SK-N-SH treated with all-trans-retinoic acid at 6 μM for 48 hours (cell line): ENCODE results near the gene SH3PXD2A.

ENCODE experiments used
- ATAC-seq: fragments of 200-7000 bp; cut with Tn5 transposase; 3 replicates; pipeline ENCODE4 v1.9.1; 2020; ENCODE audit warnings: mild to moderate bottlenecking, moderate library complexity
- BACH2 ChIP-seq: fragments of 250-450 bp; sonication (Bioruptor Pico); IDR thresholded peaks from 2 replicates; pipeline ENCODE4 v1.9.0; 2021; ENCODE audit warnings: mild to moderate bottlenecking, borderline replicate concordance
- CREB5 ChIP-seq: fragments of 250-450 bp; sonication (Bioruptor Pico); IDR thresholded peaks from 2 replicates; pipeline ENCODE4 v1.5.1; 2020; ENCODE audit warnings: low read depth, mild to moderate bottlenecking, moderate library complexity
- CSRNP3 ChIP-seq: fragments of 250-450 bp; sonication (Bioruptor Pico); IDR thresholded peaks from 2 replicates; pipeline ENCODE4 v1.5.1; 2021; ENCODE audit warnings: mild to moderate bottlenecking, moderate library complexity
- ESRRG ChIP-seq: fragments of 250-450 bp; sonication (Bioruptor Pico); IDR thresholded peaks from 2 replicates; pipeline ENCODE4 v1.6.1; 2021; ENCODE audit warnings: mild to moderate bottlenecking
- ISL1 ChIP-seq: fragments of 250-450 bp; sonication (Bioruptor Pico); IDR thresholded peaks from 2 replicates; pipeline ENCODE4 v2.1.2; 2022; ENCODE audit warnings: mild to moderate bottlenecking, moderate library complexity
- PATZ1 ChIP-seq: fragments of 250-450 bp; sonication (Bioruptor Pico); IDR thresholded peaks from 2 replicates; pipeline ENCODE4 v1.8.0; 2020; ENCODE audit warnings: mild to moderate bottlenecking, moderate library complexity, borderline replicate concordance
- POU6F1 ChIP-seq: fragments of 250-450 bp; sonication (Bioruptor Pico); IDR thresholded peaks from 2 replicates; pipeline ENCODE4 v1.8.0; 2021; ENCODE audit warnings: low read depth, mild to moderate bottlenecking, moderate library complexity, borderline replicate concordance
- PPARA ChIP-seq: fragments of 250-450 bp; sonication (Bioruptor Pico); IDR thresholded peaks from 2 replicates; pipeline ENCODE4 v1.5.0; 2020; ENCODE audit warnings: mild to moderate bottlenecking, borderline replicate concordance
- SNAI2 ChIP-seq: fragments of 250-450 bp; sonication (Bioruptor Pico); IDR thresholded peaks from 2 replicates; pipeline ENCODE4 v1.5.0; 2020; ENCODE audit warnings: mild to moderate bottlenecking, moderate library complexity
- TCF4 ChIP-seq: fragments of 250-450 bp; sonication (Bioruptor Pico); IDR thresholded peaks from 2 replicates; pipeline ENCODE4 v1.8.0; 2021; ENCODE audit warnings: mild to moderate bottlenecking, moderate library complexity, borderline replicate concordance
- TOX ChIP-seq: fragments of 250-450 bp; sonication (Bioruptor Pico); IDR thresholded peaks from 2 replicates; pipeline ENCODE4 v1.8.0; 2021; ENCODE audit warnings: mild to moderate bottlenecking, moderate library complexity, borderline replicate concordance
- TSHZ2 ChIP-seq: fragments of 250-450 bp; sonication (Bioruptor Pico); IDR thresholded peaks from 2 replicates; pipeline ENCODE4 v1.5.0; 2020; ENCODE audit warnings: mild to moderate bottlenecking, moderate library complexity
- ZC3H10 ChIP-seq: fragments of 250-450 bp; sonication (Bioruptor Pico); IDR thresholded peaks from 2 replicates; pipeline ENCODE4 v1.5.1; 2021; ENCODE audit warnings: mild to moderate bottlenecking, moderate library complexity
- ZFP30 ChIP-seq: fragments of 450-650 bp; formaldehyde crosslinking; IDR thresholded peaks from 2 replicates; pipeline ENCODE4 v1.5.0; 2022; ENCODE audit warnings: mild to moderate bottlenecking, moderate library complexity
- ZNF70 ChIP-seq: fragments of 450-650 bp; formaldehyde crosslinking; IDR thresholded peaks from 2 replicates; pipeline ENCODE4 v1.5.0; 2020; ENCODE audit warnings: mild to moderate bottlenecking, moderate library complexity
- ZNF8 ChIP-seq: fragments of 450-650 bp; formaldehyde crosslinking; IDR thresholded peaks from 2 replicates; pipeline ENCODE4 v1.5.0; 2020; ENCODE audit warnings: mild to moderate bottlenecking, moderate library complexity

The SH3PXD2A gene

GRCh38 chr10:103804871-103805270, 50.5 kb downstream of the SH3PXD2A start:
- TF ChIP-seq SNAI2 (CRISPR knock-in tag) = no peak
- TF ChIP-seq PATZ1 (CRISPR knock-in tag) = no peak
- TF ChIP-seq, all 23 proteins: peak for 0

GRCh38 chr10:103803941-103804340, 51.4 kb downstream of the SH3PXD2A start:
- no peak for ATAC-seq

More at GRCh38 chr10:103804871-103805270, 50.5 kb downstream of the SH3PXD2A start:
- ATAC-seq = no peak

GRCh38 chr10:103802637-103803353, 52.6 kb downstream of the SH3PXD2A start:
- TF ChIP-seq ZNF70 (CRISPR knock-in tag) (no peak), POU6F1 (CRISPR knock-in tag) (no peak), TCF4 (CRISPR knock-in tag) (no peak)
- ATAC-seq = no peak

More at GRCh38 chr10:103803941-103804340, 51.4 kb downstream of the SH3PXD2A start:
- TF ChIP-seq TCF4 (CRISPR knock-in tag) = peak; percentile 58; the same call in 1 of the 2 replicates
- no peak for TF ChIP-seq ZC3H10 (CRISPR knock-in tag)
- 0 out of 2 replicates have a peak, but pooled peaks have one; percentile 23 for TF ChIP-seq TSHZ2 (CRISPR knock-in tag)

- TF ChIP-seq CREB5 (CRISPR knock-in tag) (no peak), ZFP30 (CRISPR knock-in tag) (no peak), CSRNP3 (CRISPR knock-in tag) (no peak), ISL1 (CRISPR knock-in tag) (no peak), BACH2 (CRISPR knock-in tag) (no peak), ZNF8 (CRISPR knock-in tag) (no peak)
- ATAC-seq = no peak
Observed at GRCh38 chr10:103802081-103802480, 53.3 kb downstream of the SH3PXD2A start.

- no peak for TF ChIP-seq SNAI2 (CRISPR knock-in tag)
- TF ChIP-seq ISL1 (CRISPR knock-in tag) = no peak
- no peak for TF ChIP-seq ZC3H10 (CRISPR knock-in tag)
- TF ChIP-seq ESRRG (CRISPR knock-in tag) = no peak
- TF ChIP-seq TOX (CRISPR knock-in tag) = no peak
- TF ChIP-seq ZNF8 (CRISPR knock-in tag) = no peak
- no peak for TF ChIP-seq PPARA (CRISPR knock-in tag)
- ATAC-seq = no peak
Observed at GRCh38 chr10:103800789-103801540, 54.4 kb downstream of the SH3PXD2A start.
